Left renal pelvis (tissue), 4 donors: ENCODE results near the gene ZNF473. TPM values are rescaled to one million over a fixed set of nuclear protein-coding genes. Genes with fewer than 3 reads are reported as not detected.
A peak's percentile ranks its signal among the peaks of the same experiment; 100 is the strongest.

ENCODE experiments used
- DNase-seq, 4 donors: peaks; one replicate each; pipeline ENCODE4 v3.0.0-alpha.2; 2013; ENCODE audit warnings: low read depth in 4 of 4, low spot score in 3 of 4
- polyA plus RNA-seq, 4 donors: library from polyadenylated mRNA; unstranded; fragments of 120-200 nt; gene quantifications; one replicate each; pipeline ENCODE4 v1.2.1, GENCODE V29; 2013; ENCODE audit not compliant: insufficient read length in 4 of 4

Gene ZNF473
- 10 to 100 TPM; 10.7 to 16.4 (median 15.1) TPM for polyA plus RNA-seq

DNA sequence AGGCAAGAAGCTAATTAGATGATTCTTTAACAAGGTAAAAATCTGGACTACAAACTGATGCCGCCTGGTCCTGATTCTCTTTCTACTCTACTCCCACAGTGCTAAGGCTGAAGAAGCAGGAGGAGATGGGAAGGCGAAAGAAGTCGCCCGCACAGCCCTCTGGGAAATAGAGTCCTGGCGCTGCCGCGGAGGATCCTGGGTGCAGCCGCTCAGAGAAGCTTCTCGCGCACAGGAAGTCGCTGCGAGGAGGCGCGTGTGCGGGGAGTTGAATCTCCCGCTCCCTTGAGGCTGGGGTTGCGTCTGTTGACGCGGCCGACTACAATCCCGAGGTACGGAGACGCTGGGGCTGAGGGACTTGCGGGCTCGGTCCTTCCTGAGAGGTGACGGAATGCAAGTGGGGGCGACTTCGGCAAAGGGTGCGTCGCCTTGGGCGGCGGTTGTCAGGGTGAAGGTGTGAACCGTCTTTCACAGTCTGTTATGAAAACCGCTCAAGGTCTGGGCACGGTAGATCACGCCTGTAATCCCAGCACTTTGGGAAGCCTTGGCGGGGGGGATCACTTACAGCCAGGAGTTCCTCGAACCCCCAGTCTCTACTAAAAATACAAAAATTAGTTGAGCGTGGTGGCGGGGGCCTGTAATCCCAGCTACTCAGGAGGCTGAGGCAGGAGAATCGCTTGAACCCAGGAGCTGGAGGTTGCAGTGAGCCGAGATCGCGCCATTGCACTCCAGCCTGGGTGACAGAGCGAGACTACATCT lies at the start of gene ZNF473:
Gene ZNF473 (plus strand): TSS at position 212 of the 756 bp plus-strand sequence. CDS start 5,078 bp downstream, outside the sequence.
- DNase-seq, result peak in 1 of 4 donors; percentile 90

- no peak for DNase-seq
Measured at GRCh38 chr19:49976496-49976895, 49.3 kb upstream of the ZNF473 start.

DNA sequence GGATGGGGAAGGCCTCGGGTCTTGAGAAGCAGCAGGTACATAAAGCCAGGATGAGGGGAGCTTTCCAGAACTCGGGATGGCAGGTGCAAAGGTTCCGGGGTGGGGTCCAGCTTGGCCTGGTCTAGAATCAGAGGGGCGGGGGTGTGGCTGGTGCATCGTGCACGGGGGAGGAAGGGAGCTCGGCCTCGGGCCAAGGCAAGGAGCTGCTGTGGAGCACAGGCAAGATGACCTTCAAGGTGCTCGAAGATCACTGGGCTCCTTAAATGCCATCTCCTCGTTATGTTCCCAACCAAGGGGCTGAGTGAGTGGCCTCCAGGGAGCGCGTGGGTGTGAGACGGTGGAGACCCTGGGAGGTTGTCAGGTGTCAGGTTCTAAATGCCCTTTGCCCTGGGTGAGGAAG lies 48.7 kb upstream of the ZNF473 start:
- no peak for DNase-seq

DNA sequence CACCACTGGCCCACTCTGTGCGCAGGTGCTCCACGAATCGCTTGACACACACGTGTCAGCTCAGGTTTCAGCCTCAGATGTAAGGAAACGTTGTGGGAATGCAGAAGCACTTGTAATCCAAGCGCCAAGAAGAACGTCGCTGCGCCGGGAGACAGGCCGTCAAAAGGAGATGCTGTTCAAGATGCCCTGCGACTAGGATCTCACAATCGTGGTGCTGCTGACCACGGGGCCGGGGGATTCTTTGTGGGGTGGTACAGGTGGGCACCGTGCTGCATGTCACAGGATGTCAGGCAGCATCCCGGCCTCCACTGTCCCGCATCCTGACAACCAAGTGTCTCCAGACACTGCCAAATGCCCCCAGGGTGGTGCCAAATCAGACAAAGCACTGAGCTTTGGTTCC lies 47.9 kb upstream of the ZNF473 start:
- no peak for DNase-seq

DNA sequence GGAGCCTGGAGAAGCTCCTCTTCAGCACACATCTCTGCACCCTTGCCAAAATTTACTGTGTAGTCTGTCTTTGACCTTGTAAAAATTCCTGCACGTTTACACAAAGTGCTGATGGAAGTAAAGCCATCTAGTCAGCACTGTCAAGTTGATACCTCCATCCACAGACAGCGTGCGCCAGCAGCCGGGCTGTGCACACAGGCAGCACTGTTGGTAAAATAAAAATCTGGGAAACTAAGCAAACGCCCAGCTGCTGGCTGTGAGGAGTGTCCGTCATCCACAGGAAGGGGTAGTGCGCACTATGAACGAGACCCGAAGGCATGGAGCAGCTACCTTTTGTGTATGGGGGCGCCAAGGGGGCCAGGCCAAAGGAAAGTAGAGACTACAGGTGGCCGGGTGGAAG lies 47.5 kb upstream of the ZNF473 start:
- no peak for DNase-seq

- DNase-seq, result no peak
Measured at GRCh38 chr19:49981603-49982593, 43.9 kb upstream of the ZNF473 start.

GRCh38 chr19:49983645-49984229 lies 42.1 kb upstream of the ZNF473 start:
- DNase-seq, result no peak

GRCh38 chr19:49984491-49984890 lies 41.3 kb upstream of the ZNF473 start:
- DNase-seq, result no peak

- no peak for DNase-seq
Measured at GRCh38 chr19:49985871-49986270, 39.9 kb upstream of the ZNF473 start.

DNA sequence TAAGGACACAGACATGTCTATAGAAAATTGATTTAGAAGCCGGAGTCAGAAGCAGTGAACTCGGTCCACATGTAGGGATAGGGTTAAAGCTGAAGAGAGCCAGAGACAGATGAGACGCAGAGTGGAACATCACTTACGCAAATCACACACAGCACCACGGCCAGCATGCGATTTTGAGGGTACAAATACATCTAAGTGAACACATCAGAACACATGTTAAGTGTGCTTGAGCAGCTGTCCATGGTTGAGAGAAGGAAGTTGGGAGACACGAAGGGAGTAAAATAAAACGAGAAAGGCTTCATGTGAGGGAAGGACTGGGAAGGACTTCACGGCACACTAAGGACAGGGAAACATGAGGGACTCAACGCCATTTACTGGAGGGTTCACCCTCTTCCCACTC lies 39.5 kb upstream of the ZNF473 start:
- DNase-seq, result no peak

DNA sequence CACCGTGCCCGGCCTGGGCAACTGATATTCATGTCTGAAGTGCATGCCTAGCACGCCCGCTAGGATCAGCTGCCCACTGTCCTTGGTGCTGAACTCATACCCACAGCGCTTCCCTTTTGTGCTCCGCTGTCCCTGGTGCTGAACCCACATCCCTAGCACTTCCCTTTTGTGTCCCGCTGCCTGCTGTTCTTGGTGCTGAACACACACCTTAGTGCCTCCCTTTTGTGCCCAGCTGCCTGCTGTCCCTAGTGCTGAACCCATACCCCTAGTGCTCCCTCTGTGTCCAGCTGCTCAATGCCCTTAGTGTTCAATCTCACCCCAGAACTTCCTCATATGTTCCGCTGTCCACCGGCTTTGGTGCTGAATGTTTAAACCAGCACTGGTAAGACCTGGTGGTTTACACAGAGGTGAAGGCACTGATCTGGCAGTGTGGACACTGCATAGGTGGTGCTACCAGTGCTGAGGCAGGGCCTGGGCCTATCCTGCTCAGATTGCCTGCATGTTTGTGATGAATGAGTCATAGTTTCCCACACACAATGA lies 38.6 kb upstream of the ZNF473 start:
- DNase-seq, result peak; percentile 88 to 96 (median 93)

GRCh38 chr19:49988007-49988406 lies 37.8 kb upstream of the ZNF473 start:
- no peak for DNase-seq

- no peak for DNase-seq
Measured at GRCh38 chr19:49988433-49988832, 37.4 kb upstream of the ZNF473 start.

DNA sequence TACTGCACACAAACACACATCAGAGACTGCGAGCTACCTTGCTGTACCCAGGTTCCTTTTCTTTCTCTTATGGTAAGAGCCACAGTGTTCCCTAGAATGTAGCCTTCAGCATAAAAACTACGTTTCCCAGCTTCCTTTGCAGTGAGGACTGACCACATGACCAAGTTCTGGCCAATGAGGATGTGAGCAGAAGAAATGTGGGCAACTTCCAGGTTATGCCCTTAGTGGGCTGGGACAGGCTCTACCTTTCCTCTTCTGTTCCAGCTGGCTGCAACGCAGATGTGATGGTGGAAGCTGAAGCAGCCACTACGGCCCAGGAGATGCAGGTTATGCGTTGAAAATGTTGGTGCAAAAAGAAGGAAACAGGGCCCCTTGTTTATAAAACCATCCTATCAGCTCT lies 28.1 kb upstream of the ZNF473 start:
- DNase-seq, result no peak

GRCh38 chr19:49999371-50000010 lies 26.3 kb upstream of the ZNF473 start:
- no peak for DNase-seq

DNA sequence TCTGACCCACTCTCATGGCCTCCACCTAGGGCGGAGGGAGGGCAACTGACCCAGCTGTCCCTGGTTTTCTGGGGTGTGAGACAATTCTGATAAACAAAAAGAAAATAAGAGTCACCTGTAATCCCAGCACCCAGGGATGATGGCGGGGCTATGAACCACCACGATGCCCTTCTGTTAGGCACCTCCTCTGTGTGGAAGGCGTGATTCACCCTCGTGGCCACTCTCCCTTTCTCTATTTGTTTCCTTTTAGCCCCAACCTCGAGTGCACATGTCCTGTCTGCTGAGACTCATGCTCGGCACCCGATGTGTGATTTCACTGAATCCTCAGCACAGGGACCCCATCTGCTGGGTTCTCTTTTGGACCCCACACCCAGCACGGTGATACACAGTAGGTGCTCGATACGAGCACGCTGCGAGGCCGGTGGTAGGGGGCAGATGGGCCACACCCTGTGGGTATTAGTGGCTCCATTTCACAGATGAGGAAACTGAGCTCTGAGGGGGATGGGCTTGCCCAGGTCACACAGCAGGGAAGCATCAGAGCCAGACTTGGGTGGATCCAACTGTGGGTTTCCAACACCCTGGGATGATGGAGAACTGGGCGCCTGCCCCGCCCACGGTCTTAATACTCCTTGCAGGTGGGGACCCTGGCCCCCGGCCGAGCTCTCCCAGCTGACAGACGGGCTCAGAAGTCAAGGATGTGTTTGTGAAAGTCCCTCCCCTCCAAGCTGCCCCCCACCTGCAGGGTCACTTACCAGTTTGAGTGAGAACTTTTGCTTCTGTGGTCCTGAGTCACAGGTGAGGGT lies 25.6 kb upstream of the ZNF473 start:
- DNase-seq, result no peak

DNA sequence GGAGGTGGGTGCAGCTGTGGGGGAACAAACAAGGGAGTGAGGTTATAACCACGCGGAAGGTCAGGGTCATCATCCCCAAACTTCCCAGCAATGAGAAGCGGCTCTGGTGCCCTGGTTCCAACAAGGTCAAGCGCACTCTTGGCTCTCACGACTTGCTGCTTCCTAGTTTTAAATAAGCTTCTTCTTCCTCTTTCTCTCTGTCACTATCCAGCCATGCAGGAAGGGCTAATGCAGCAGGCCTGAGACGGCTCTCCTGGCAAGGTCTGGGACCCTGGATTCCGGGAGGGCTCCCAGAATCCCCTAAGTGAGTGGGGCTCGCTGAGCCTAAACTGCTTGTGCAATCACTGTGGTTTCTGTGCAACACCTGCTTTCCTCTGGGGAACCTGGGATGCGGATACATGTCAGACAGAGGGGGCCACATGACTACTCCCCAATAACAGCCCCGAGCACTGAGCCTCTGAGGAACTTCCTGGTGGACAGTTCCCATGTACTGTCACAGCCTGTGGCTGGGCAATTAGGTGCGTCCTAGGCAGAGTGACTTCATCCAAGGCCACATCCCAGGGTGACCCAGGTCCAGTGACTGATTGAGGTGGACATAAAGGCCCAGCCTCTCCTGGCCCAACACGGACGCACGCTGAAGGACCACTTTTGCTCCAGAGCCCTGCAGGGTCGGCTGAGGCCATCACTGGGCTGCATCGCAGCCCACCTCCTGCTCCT lies 24.8 kb upstream of the ZNF473 start:
- DNase-seq, result no peak

DNA sequence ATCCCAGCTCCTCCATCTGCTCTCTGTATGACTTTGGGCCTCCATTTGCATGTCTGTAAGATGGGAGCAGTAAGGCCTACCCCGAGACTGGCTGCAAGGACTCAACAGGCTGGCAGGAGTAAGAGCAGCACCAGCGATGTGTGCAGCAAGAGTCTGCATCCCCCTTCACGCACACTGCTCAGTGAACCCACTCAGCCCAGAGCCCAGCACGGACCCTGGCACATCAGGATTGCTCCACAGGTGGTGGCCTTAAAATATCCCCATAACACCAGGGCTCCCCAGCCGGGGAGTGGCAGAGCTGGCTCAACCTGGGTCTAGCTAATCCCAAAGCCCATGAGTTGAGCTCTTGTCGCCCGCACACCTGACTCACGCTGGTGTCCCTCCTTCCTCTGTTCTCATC lies 24.0 kb upstream of the ZNF473 start:
- DNase-seq, result no peak

DNA sequence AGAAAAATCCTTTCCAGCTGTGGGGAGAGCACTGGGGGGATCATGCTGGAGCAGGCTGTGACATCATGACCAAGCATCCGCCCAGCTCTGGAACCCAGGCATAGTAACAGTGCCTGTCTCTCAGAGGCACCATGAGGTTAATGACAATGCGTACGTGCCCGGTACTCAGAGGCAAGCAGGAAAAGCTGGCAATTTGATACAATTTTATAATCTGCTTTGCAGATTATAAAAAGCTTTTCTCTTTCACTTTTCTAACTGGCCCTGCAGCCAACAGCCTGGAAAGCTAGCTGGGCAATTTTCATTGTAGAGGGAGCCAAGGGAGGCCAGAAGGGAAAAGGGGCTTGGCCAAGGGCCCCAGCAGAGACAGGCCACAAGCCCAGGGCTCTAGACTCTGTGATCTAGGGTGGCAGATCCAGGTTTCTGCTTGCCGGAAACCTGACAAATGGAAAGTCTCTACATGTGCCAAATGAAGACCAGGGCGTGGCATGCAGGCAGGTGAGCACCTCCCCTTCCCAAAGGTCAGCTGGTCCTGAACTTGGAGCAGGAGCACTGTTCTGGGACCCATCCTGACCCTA lies 23.3 kb upstream of the ZNF473 start:
- DNase-seq, result no peak
